CD14-positive monocyte (primary cell): ENCODE results near the gene CRYBG1. TPM values are rescaled to one million over a fixed set of nuclear protein-coding genes. Genes with fewer than 3 reads are reported as not detected.

Experiments
- DNase-seq, 3 donors: peaks; one replicate each; pipeline ENCODE4 v3.0.0-alpha.2; 2011 to 2022
- H2AFZ ChIP-seq: 2 replicates; pipeline ENCODE4 v1.6.0; 2012; ENCODE audit warnings: mild to moderate bottlenecking, low read depth, low read length, inconsistent platforms; ENCODE audit not compliant: insufficient read depth, poor library complexity, severe bottlenecking
- H3K27ac ChIP-seq, 2 donors: 1 replicate in 1 of 2; 2 replicates in 1 of 2; pipeline ENCODE4 v1.5.1; 2012 to 2013; ENCODE audit warnings: low read length in 2 of 2, control low read depth in 1 of 2, inconsistent platforms in 1 of 2, low read depth in 1 of 2, mild to moderate bottlenecking in 1 of 2
- H3K27me3 ChIP-seq, 2 donors: one replicate each; pipeline versions ENCODE4 v1.6.0 to v1.6.1; 2011 to 2013; ENCODE audit warnings: low read length in 2 of 2; ENCODE audit not compliant: control insufficient read depth in 2 of 2, insufficient read depth in 2 of 2
- H3K36me3 ChIP-seq, 2 donors: replicated peaks in 1 of 2; 1 replicate in 1 of 2; 2 replicates in 1 of 2; pipeline versions ENCODE4 v1.5.1 to v1.6.1; 2012 to 2013; ENCODE audit warnings: low read length in 2 of 2, control low read depth in 1 of 2, inconsistent platforms in 1 of 2, mild to moderate bottlenecking in 1 of 2; ENCODE audit not compliant: insufficient read depth in 2 of 2, control insufficient read depth in 1 of 2
- H3K4me1 ChIP-seq, 2 donors: 1 replicate in 1 of 2; 2 replicates in 1 of 2; pipeline versions ENCODE4 v1.5.1 to v1.6.1; 2012 to 2013; ENCODE audit warnings: low read length in 2 of 2, control low read depth in 1 of 2, inconsistent platforms in 1 of 2, mild to moderate bottlenecking in 1 of 2, moderate library complexity in 1 of 2; ENCODE audit not compliant: insufficient read depth in 2 of 2, control insufficient read depth in 1 of 2
- H3K4me2 ChIP-seq: replicated peaks from 2 replicates; pipeline ENCODE3; 2012; ENCODE audit warnings: low read length, moderate library complexity, mild to moderate bottlenecking; ENCODE audit not compliant: poor library complexity, severe bottlenecking; ENCODE audit errors: extremely low read depth
- H3K4me3 ChIP-seq, 3 experiments: fragments of 200-600 bp in 1 of 3; sonication (generic) in 1 of 3; replicated peaks in 1 of 3; 1 replicate in 2 of 3; 2 replicates in 1 of 3; pipeline ENCODE4 v1.5.1; 2011 to 2013; ENCODE audit warnings: low read length in 3 of 3, mild to moderate bottlenecking in 3 of 3, control low read depth in 2 of 3, low read depth in 2 of 3, inconsistent platforms in 1 of 3, moderate library complexity in 1 of 3
- H3K79me2 ChIP-seq: 2 replicates; pipeline ENCODE4 v1.6.0; 2012; ENCODE audit warnings: mild to moderate bottlenecking, control low read depth, inconsistent platforms, low read length, moderate library complexity; ENCODE audit not compliant: insufficient read depth
- H3K9ac ChIP-seq: 2 replicates; pipeline ENCODE4 v1.6.0; 2017; ENCODE audit warnings: low read length, mild to moderate bottlenecking; ENCODE audit not compliant: insufficient read depth, poor library complexity, severe bottlenecking
- H3K9me3 ChIP-seq, 2 donors: replicated peaks in 1 of 2; 1 replicate in 1 of 2; 2 replicates in 1 of 2; pipeline versions ENCODE4 v1.5.1 to v1.6.1; 2012 to 2013; ENCODE audit warnings: low read length in 2 of 2, control low read depth in 1 of 2; ENCODE audit not compliant: control insufficient read depth in 1 of 2, insufficient read depth in 1 of 2
- H4K20me1 ChIP-seq: 2 replicates; pipeline ENCODE4 v1.6.0; 2012; ENCODE audit warnings: mild to moderate bottlenecking, low read length, control low read depth, moderate library complexity; ENCODE audit not compliant: insufficient read depth
- H3K27ac Mint-ChIP-seq, 7 donors: one replicate each; pipeline ENCODE4 v1.8.0; 2020; ENCODE audit warnings: mild to moderate bottlenecking in 7 of 7, mixed read lengths in 7 of 7, moderate library complexity in 6 of 7, inconsistent platforms in 2 of 7
- H3K27me3 Mint-ChIP-seq, 3 donors: one replicate each; pipeline ENCODE4 v1.8.0; 2021 to 2022; ENCODE audit warnings: low read depth in 3 of 3, mild to moderate bottlenecking in 3 of 3, mixed read lengths in 3 of 3, moderate library complexity in 3 of 3, inconsistent platforms in 1 of 3
- H3K36me3 Mint-ChIP-seq, 2 donors: one replicate each; pipeline ENCODE4 v1.8.0; 2020; ENCODE audit warnings: mixed read lengths in 2 of 2, inconsistent platforms in 1 of 2, mild to moderate bottlenecking in 1 of 2
- H3K4me1 Mint-ChIP-seq: one replicate; pipeline ENCODE4 v1.8.0; 2020; ENCODE audit warnings: mild to moderate bottlenecking, mixed read lengths
- H3K4me3 Mint-ChIP-seq, 2 donors: one replicate each; pipeline ENCODE4 v1.8.0; 2020; ENCODE audit warnings: mild to moderate bottlenecking in 2 of 2, mixed read lengths in 2 of 2, moderate library complexity in 1 of 2
- H3K9me3 Mint-ChIP-seq, 7 donors: one replicate each; pipeline ENCODE4 v1.8.0; 2020 to 2022; ENCODE audit warnings: mixed read lengths in 7 of 7, mild to moderate bottlenecking in 6 of 7, moderate library complexity in 6 of 7, inconsistent platforms in 2 of 7
- CTCF ChIP-seq: fragments of 200-600 bp; IDR thresholded peaks from one replicate; pipeline ENCODE4 v1.8.0; 2022; ENCODE audit warnings: antibody characterized with exemption, mild to moderate bottlenecking
- WGBS: methylation state at CpG from one replicate; pipeline ENCODE4 v1.1.5; 2013; ENCODE audit warnings: missing lambda C conversion rate; ENCODE audit not compliant: insufficient coverage; 5-methylcytosine and 5-hydroxymethylcytosine counted together
- intact Hi-C, 2 donors: fragments of 100-400 bp; cut with micrococcal nuclease; formaldehyde crosslinking; loops; one replicate each; pipeline versions ENCODE4 v1.15.0 to v1.15.1; 2023
- polyA plus RNA-seq, 3 donors: library from polyadenylated mRNA; depleted of rRNA in 1 of 3; unstranded in 2 of 3; stranded (reverse) in 1 of 3; fragments of 300-500 nt in 2 of 3; fragments of >200 nt in 1 of 3; fragmentation: Illumina TruSeq in 2 of 3; gene quantifications; 1 replicate in 2 of 3; 2 replicates in 1 of 3; pipeline ENCODE4 v1.2.3, GENCODE V29; 2012 to 2021

Gene CRYBG1
- polyA plus RNA-seq, 3 donors, result 7.9 to 11.9 (median 11.1) TPM

- Mint-ChIP-seq H3K4me3 (no peak overlapping the region), H3K4me1 (no peaks in the 10 kb centered on the region), H3K9me3 (no peaks in the 10 kb centered on the region), H3K27me3 (peaks cover 0 to 10% (median 3%) of the 10 kb centered on the region in 3 donors), H3K36me3 (no peaks in the 10 kb centered on the region), H3K27ac (no peak overlapping the region)
- no peak for DNase-seq
- Histone ChIP-seq H3K27me3 (peaks cover 0 to 3% of the 10 kb centered on the region in 2 donors), H3K4me1 (no peaks in the 10 kb centered on the region), H3K79me2 (no peaks in the 10 kb centered on the region), H3K9ac (no peak overlapping the region), H3K27ac (no peak overlapping the region), H3K36me3 (no peaks in the 10 kb centered on the region), H3K9me3 (no peaks in the 10 kb centered on the region), H2AFZ (no peak overlapping the region), H3K4me2 (no peak overlapping the region), H4K20me1 (no peaks in the 10 kb centered on the region), H3K4me3 (no peak overlapping the region)
- intact Hi-C loops, result no loop called here
- TF ChIP-seq CTCF, result no peak
Observed at GRCh38 chr6:106434530-106434929, 74.0 kb downstream of the CRYBG1 start.

DNA sequence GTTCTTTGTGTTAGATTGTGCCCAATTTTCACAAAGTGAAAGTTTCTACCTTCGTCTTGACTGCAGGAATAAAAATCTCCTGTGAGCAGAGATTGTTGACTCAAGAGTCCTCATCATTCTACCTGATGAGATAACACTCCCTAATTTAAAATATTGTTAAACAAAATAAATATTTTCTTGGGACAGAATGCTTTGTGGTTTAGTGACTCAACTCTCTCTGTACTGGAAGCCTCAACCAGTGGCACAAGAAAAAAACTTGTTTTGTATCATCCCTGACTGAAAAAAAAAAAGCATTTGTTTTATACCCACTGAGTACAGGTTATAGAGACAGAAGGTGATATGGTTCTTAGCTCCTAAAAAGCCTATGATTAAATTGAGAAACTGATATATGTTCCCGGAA lies 78.9 kb downstream of the CRYBG1 start:
- H3K27ac ChIP-seq, result no peak overlapping the region
- TF ChIP-seq CTCF, result no peak
- no peak overlapping the region for H3K4me2 ChIP-seq
- no peak overlapping the region for H3K27ac Mint-ChIP-seq
- peaks cover 9 to 11% of the 10 kb centered on the region in 2 donors for H3K27me3 ChIP-seq
- no peaks in the 10 kb centered on the region for H3K4me1 ChIP-seq
- H3K79me2 ChIP-seq, result no peaks in the 10 kb centered on the region
- peaks cover 13 to 30% (median 24%) of the 10 kb centered on the region in 3 donors for H3K27me3 Mint-ChIP-seq
- H3K36me3 Mint-ChIP-seq, result no peaks in the 10 kb centered on the region
- no peak for DNase-seq
- H3K9me3 Mint-ChIP-seq, result peaks cover 0 to 1% (median 0%) of the 10 kb centered on the region in 7 donors
- intact Hi-C loops, result no loop called here
- no peaks in the 10 kb centered on the region for H3K4me1 Mint-ChIP-seq
- no CpG with 5 or more reads among the region's 2 CpGs for WGBS
- no peaks in the 10 kb centered on the region for H3K36me3 ChIP-seq
- H3K9me3 ChIP-seq, result no peaks in the 10 kb centered on the region
- H2AFZ ChIP-seq, result no peak overlapping the region
- H3K9ac ChIP-seq, result no peak overlapping the region
- no peak overlapping the region for H3K4me3 ChIP-seq
- no peaks in the 10 kb centered on the region for H4K20me1 ChIP-seq
- H3K4me3 Mint-ChIP-seq, result no peak overlapping the region
